Measurements from ENCODE around the gene PYDC1.

Gene PYDC1

DNA sequence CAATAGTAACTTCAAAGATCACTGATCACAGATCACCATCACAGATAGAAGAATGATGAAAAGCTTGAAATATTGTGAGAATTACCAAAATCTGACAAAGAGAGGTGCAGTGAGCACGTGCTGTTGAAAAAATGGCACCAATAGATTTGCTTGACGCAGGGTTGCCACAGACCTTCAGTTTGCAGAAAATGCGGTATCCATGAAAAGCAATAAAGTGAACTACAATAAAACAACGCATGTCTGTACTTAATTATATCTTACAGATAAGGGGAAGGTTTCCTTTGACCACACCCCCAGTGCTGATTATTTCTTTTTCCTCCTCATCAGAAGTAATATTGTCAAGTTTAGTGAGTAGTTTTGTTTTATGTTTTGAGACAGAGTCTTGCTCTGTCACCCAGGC is 21.1 kb upstream of the PYDC1 start:
- DNase-seq (ENCODE audit: low spot score) (no peak), ATAC-seq (ENCODE audit: low read depth) (no peak)
- H3K4me1 ChIP-seq (ENCODE audit: insufficient read depth, poor library complexity, severe bottlenecking) = no peaks in the 10 kb centered on the region
- H3K9me3 ChIP-seq (ENCODE audit: severe bottlenecking) = peaks cover 2% of the 10 kb centered on the region
- no peaks in the 10 kb centered on the region for H3K36me3 ChIP-seq (ENCODE audit: low read depth)
- no peak overlapping the region for H3K4me3 ChIP-seq (ENCODE audit: severe bottlenecking)
- no peak overlapping the region for H3K27ac ChIP-seq (ENCODE audit: poor library complexity, severe bottlenecking)
- TF ChIP-seq, protein P1, sequence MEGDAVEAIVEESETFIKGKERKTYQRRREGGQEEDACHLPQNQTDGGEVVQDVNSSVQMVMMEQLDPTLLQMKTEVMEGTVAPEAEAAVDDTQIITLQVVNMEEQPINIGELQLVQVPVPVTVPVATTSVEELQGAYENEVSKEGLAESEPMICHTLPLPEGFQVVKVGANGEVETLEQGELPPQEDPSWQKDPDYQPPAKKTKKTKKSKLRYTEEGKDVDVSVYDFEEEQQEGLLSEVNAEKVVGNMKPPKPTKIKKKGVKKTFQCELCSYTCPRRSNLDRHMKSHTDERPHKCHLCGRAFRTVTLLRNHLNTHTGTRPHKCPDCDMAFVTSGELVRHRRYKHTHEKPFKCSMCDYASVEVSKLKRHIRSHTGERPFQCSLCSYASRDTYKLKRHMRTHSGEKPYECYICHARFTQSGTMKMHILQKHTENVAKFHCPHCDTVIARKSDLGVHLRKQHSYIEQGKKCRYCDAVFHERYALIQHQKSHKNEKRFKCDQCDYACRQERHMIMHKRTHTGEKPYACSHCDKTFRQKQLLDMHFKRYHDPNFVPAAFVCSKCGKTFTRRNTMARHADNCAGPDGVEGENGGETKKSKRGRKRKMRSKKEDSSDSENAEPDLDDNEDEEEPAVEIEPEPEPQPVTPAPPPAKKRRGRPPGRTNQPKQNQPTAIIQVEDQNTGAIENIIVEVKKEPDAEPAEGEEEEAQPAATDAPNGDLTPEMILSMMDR (IDR thresholded peaks at IDR 0.05; ENCODE audit: poor library complexity, severe bottlenecking) = no peak
- H3K27me3 ChIP-seq (ENCODE audit: insufficient read depth, poor library complexity, severe bottlenecking) = no peaks in the 10 kb centered on the region

DNA sequence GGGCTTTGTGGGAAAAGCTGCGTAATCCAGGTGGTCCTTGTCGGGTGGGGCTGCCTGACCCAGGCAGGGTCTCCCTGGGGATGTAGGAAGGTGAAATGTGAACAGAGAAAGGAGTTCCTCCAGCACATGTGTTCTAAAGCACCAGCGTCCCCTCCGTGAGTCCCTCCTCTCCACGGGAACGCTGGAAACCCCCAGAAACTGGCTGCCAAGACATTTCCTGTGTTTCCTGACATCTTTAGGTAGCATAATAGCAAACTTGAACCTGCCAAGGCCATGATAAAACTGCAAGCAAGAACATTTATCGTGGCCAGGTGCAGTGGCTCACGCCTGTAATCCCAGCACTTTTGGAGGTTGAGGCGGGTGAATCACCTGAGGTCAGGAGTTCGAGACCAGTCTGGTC is 12.6 kb upstream of the PYDC1 start:
- DNase-seq (ENCODE audit: low spot score) (no peak), ATAC-seq (ENCODE audit: low read depth) (no peak)
- Histone ChIP-seq H3K4me3 (ENCODE audit: severe bottlenecking) (no peak overlapping the region), H3K4me1 (ENCODE audit: insufficient read depth, poor library complexity, severe bottlenecking) (no peaks in the 10 kb centered on the region), H3K27me3 (ENCODE audit: insufficient read depth, poor library complexity, severe bottlenecking) (no peaks in the 10 kb centered on the region), H3K36me3 (ENCODE audit: low read depth) (no peaks in the 10 kb centered on the region), H3K27ac (ENCODE audit: poor library complexity, severe bottlenecking) (no peak overlapping the region), H3K9me3 (ENCODE audit: severe bottlenecking) (no peaks in the 10 kb centered on the region)
- TF ChIP-seq, protein P1 (IDR thresholded peaks at IDR 0.05; ENCODE audit: poor library complexity, severe bottlenecking) = no peak

DNA sequence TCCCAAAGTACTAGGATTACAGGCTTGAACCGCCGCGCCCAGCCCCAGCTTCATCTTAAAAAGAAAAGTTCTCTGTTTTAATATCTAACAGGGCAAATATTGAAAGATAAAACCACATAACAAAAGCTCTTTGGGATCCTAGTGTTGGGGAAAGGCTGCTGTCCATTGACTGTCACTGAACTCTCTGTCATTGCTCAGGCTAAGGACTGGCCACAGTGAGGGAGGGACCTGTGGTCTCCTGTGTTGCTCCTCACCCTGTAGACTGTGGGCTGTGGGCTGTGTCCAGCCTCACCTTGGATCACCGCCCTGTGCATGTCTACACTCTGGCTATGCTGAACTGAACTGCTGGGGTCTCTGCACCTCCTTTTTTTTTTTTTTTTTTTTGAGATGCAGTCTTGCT is 11.3 kb upstream of the PYDC1 start:
- Histone ChIP-seq H3K9me3 (ENCODE audit: severe bottlenecking) (no peaks in the 10 kb centered on the region), H3K4me3 (ENCODE audit: severe bottlenecking) (no peak overlapping the region), H3K27me3 (ENCODE audit: insufficient read depth, poor library complexity, severe bottlenecking) (no peaks in the 10 kb centered on the region), H3K4me1 (ENCODE audit: insufficient read depth, poor library complexity, severe bottlenecking) (no peaks in the 10 kb centered on the region), H3K27ac (ENCODE audit: poor library complexity, severe bottlenecking) (no peak overlapping the region), H3K36me3 (ENCODE audit: low read depth) (no peaks in the 10 kb centered on the region)
- TF ChIP-seq, protein P1 (IDR thresholded peaks at IDR 0.05; ENCODE audit: poor library complexity, severe bottlenecking) = no peak
- ATAC-seq (ENCODE audit: low read depth) (no peak), DNase-seq (ENCODE audit: low spot score) (no peak)

DNA sequence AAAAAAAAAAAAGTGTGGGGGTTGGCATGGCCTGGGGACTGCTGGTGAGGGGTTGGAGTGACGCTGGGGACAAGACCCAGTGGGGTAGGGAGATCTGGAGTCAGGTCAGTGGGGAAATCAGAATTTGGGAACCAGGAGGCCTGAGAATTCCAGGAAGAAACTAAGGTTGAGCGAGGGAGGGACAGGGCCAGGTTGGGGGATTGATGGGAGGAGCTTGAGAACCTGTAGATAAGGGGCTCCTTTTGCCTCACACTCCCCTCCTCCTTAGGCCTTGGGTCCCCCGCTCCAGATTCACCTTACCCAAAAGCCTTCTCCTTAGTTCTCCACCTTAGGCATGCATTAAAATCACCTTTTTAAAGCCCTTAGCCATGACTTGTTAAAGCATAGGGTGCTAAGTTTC is 8.3 kb upstream of the PYDC1 start:
- Histone ChIP-seq H3K9me3 (ENCODE audit: severe bottlenecking) (no peaks in the 10 kb centered on the region), H3K27ac (ENCODE audit: poor library complexity, severe bottlenecking) (no peak overlapping the region), H3K36me3 (ENCODE audit: low read depth) (no peaks in the 10 kb centered on the region), H3K4me1 (ENCODE audit: insufficient read depth, poor library complexity, severe bottlenecking) (no peaks in the 10 kb centered on the region), H3K4me3 (ENCODE audit: severe bottlenecking) (no peak overlapping the region), H3K27me3 (ENCODE audit: insufficient read depth, poor library complexity, severe bottlenecking) (no peaks in the 10 kb centered on the region)
- ATAC-seq (ENCODE audit: low read depth) (no peak), DNase-seq (ENCODE audit: low spot score) (no peak)
- TF ChIP-seq, protein P1 (IDR thresholded peaks at IDR 0.05; ENCODE audit: poor library complexity, severe bottlenecking) = no peak

DNA sequence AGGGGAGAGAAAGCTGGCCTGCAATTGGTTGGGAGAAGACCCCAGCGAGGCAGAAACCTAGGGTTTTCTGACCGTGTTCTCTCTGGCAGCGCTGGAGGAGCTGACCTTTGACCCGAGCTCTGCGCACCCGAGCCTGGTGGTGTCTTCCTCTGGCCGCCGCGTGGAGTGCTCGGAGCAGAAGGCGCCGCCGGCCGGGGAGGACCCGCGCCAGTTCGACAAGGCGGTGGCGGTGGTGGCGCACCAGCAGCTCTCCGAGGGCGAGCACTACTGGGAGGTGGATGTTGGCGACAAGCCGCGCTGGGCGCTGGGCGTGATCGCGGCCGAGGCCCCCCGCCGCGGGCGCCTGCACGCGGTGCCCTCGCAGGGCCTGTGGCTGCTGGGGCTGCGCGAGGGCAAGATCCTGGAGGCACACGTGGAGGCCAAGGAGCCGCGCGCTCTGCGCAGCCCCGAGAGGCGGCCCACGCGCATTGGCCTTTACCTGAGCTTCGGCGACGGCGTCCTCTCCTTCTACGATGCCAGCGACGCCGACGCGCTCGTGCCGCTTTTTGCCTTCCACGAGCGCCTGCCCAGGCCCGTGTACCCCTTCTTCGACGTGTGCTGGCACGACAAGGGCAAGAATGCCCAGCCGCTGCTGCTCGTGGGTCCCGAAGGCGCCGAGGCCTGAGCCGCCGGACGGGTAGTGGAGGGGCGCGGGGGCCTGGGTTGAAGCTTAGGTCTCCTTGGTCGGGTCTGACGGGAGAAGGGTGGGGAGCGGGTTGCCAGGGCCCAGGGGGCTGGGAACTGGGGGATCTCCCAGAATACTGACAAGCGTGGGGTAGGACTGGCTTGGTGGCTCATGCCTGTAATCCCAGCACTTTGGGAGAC is 7.4 kb upstream of the PYDC1 start:
- Histone ChIP-seq H3K4me1 (ENCODE audit: insufficient read depth, poor library complexity, severe bottlenecking) (no peaks in the 10 kb centered on the region), H3K27me3 (ENCODE audit: insufficient read depth, poor library complexity, severe bottlenecking) (no peaks in the 10 kb centered on the region), H3K36me3 (ENCODE audit: low read depth) (no peaks in the 10 kb centered on the region), H3K27ac (ENCODE audit: poor library complexity, severe bottlenecking) (no peak overlapping the region), H3K4me3 (ENCODE audit: severe bottlenecking) (no peak overlapping the region), H3K9me3 (ENCODE audit: severe bottlenecking) (no peaks in the 10 kb centered on the region)
- no peak for ATAC-seq (ENCODE audit: low read depth)
- TF ChIP-seq, protein P1 (IDR thresholded peaks at IDR 0.05; ENCODE audit: poor library complexity, severe bottlenecking) = no peak
- no peak for DNase-seq (ENCODE audit: low spot score)

All from RWPE2 (cell line).